Kidney capillary endothelial cell (primary cell): ENCODE data around the gene SLC35F1.
"Not testable (repeated sequence)": the region's sequence is repeated elsewhere in the genome, so short reads cannot be mapped to it uniquely, and the experiment has no call there.

Experiments used
- DNase-seq: peaks from one replicate; pipeline ENCODE4 v3.0.0-alpha.2; 2018; ENCODE audit warnings: low spot score

The SLC35F1 gene

DNA sequence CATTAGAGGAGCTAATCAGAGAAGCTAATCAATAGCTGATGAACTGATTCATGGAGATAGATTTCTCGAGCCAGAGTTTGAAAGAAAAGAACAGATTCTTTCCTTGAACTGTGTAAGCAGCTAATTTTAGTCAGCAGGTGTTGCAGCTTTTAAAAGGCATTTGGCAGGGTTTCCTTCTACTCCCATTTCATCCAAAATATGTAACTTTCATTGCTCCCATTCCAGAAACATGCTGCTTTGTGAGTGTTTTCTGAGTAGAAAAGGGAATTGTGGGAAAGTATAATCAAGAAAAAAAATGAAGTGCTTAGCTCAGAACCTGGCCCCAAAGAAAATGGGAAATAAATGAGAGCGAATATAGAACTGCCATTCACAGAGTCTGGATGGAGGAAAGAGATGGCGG lies 20.8 kb downstream of the SLC35F1 start:
- no peak for DNase-seq

- DNase-seq = no peak
Observed at GRCh38 chr6:117928833-117929232, 21.8 kb downstream of the SLC35F1 start.

GRCh38 chr6:117929501-117929900 lies 22.4 kb downstream of the SLC35F1 start:
- no peak for DNase-seq

- no peak for DNase-seq
Observed at GRCh38 chr6:117930645-117931044, 23.6 kb downstream of the SLC35F1 start.

- no peak for DNase-seq
Observed at GRCh38 chr6:117932001-117932400, 24.9 kb downstream of the SLC35F1 start.

DNA sequence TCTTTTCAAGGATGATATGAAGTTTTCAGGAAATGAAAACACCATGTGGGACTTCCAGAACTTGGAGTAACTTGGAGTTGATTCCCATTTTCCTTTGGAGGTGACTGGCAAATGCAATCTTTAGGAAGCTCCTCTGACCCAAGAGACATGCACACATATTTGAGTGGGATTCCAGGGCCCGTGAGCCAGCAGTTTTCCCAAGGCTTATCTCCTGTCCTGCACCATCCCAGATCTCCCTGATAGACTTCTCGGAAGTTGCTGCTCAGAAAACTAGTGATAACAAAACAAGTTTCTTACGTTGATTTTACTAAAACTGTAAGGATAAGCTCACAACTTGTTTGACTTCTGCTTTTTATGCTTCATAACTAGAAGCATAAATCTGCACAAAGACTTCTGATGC lies 25.6 kb downstream of the SLC35F1 start:
- DNase-seq = no peak

- no peak for DNase-seq
Observed at GRCh38 chr6:117933471-117933870, 26.4 kb downstream of the SLC35F1 start.

GRCh38 chr6:117938311-117938995 lies 31.4 kb downstream of the SLC35F1 start:
- no peak for DNase-seq

DNA sequence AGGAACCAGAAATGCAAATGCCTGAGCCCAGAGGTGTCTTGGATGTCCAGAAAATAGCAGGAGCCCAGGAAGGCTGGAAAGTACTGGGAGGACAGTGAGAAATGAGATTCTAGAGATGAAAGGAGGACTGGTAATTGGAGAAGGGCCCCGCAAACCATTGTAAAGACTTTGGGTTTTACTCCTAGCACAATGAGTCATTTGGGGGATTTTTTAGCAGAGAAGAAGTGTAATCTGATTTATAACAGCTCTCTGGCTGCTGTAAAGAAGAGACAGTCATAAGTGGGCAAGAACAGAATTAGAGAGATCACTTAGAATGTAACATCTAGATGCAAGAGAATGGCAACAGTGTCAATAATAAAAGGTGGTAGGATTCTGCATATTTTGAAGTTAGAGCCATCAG lies 40.2 kb downstream of the SLC35F1 start:
- no peak for DNase-seq

DNA sequence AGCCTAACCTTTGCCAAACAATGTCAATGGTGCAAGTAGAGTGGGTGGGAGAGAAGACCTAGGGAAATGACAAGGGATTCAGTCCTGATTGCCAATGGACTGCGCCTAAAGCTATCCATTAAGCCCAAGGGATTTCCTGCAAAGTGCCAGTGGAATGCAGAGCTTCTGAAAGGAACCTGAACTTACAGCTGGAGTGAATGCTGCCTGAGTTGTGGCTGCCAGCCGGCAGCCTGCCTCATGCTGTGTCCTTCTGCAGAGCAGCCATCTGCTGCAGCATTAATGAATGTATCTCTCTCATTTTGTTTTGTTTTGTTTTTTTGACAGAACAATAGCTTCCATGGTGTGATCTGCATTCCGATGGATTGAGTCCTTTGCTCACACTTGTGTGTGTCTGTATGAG lies 44.7 kb downstream of the SLC35F1 start:
- DNase-seq = no peak

DNA sequence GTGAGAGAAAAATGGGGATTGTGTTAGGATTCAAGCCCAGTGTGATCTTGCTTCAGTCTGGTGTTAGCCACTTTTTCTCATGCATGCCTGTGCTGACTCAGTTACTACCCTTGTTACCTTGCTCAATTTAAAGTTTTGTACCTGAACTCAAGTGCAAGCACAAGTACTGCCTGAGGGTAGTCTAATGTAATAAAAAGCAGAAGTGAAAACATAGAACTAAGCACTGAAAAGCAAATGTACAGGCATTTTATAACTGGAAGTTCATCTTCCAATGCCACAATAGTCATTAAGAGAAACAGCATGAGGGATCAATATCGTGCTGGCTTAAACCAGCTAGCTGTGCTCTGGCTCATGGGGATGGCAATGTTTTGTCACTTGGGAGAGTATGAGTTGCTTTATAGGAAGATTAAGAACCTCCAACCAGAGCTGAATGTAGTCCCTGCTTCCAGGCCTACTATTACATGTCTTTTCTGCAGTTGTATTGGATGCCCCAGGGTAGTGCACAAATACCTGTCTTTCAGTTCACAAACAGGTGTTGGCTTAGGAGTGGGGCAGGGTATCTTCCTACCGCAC lies 48.7 kb downstream of the SLC35F1 start:
- no peak for DNase-seq

DNA sequence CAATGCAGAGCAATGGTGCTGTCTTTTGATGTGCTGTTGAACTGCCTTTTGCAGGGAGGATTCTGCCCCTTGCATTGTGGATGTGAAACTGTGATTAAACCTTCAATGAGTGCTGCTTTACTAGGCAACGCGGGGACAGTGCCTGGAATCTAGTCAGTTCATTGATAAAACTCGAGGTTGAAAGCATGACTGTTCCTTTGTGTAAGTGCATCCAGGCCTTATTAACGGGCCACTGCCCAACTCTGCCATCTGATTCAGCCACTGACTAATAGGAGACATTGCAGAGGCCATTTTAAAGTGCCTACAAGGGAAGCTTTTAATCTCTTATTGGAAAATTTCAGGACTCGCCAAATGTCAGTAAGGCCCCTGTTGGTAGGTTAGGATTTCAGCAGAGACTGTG lies 49.3 kb downstream of the SLC35F1 start:
- DNase-seq = no peak

DNA sequence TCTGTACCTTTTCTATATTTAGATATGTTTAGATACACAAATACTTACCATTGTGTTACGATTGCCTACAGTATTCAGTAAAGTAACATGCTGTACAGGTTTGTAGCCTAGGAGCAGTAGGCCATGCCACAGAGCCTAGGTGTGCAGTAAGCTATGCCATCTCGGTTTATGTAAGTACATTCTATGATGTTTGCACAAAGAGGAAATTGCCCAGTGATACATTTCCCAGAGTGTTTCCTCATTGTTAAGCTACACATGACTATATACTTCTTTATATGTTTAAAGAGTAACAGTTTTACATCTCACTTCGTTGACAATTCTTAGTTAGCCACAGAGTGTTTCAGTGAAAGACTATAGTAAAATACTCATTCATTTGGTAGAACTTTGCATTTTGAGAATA lies 51.5 kb downstream of the SLC35F1 start:
- no peak for DNase-seq

DNA sequence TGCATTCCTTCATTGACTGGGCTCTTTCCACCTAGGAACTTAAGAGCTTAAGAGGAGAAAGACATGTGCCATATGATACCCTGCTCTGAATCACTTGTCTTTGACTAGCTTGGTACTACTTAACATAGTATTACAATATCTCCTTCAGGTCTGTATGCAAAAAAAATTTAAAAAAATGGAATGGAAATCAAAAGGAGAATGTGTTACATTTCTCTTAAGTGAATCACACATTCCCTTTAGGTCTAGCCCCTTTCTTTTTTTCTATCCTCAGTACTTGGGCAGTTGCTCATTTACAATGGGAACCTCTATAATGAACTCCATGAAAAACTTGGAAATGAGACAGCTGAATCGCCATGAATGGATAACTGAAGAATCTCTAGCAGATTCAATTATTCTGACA lies 53.8 kb downstream of the SLC35F1 start:
- no peak for DNase-seq

- no peak for DNase-seq
Observed at GRCh38 chr6:117961301-117961700, 54.2 kb downstream of the SLC35F1 start.

GRCh38 chr6:117965763-117966162 lies 58.7 kb downstream of the SLC35F1 start:
- DNase-seq = not testable (repeated sequence)

- DNase-seq = no peak
Observed at GRCh38 chr6:117971637-117972036, 64.6 kb downstream of the SLC35F1 start.

GRCh38 chr6:117974914-117975627 lies 68.0 kb downstream of the SLC35F1 start:
- no peak for DNase-seq

DNA sequence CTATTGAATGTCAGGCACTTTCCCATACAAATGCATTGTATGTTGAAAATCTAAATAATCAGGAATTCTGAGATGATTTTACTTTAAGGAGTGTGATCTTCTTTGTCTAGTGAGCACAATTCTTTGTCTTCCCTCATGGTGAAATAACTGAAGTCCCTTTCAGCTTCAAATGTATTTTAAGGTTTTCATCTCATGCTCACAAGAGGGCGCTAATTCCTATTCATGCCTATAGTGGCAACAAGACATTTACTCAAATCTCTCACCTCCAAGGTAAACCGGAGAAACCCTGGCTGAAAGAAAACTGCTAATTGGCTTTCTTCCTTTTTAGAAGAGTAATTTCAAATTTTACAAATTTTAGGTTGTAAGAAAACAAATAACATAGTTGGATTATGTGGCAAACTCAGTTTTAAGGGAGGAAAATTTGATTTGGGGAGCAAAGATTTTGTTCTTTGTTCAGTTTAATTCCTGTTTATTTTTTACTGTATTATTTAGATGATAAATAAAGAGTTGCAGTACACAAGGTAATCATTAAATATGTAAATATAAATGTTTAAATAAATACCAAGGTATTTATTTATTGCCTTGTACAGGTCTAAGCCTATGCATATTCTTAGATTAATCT lies 69.1 kb downstream of the SLC35F1 start:
- peak; percentile 50 for DNase-seq

- no peak for DNase-seq
Observed at GRCh38 chr6:117985916-117986315, 78.9 kb downstream of the SLC35F1 start.

DNA sequence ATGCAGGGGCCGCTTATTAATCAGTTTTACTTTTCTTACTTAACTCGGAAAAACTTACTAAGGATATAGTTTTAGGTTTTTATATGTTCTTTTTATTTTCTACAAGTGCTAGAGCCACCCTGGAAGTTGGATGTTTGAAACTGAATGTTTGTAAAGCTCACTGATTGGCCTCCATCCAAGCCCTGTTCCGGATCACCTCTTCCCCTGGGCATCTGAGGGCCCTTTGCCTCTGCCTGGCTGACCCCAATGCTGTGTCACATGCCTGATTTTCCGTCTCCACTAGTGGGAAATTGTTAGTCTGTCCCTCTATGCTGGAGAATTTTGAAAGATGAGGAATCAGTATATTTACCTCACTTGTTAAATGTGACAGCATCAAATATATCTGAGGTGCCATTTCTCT lies 79.3 kb downstream of the SLC35F1 start:
- DNase-seq = no peak

GRCh38 chr6:117989086-117989485 lies 82.0 kb downstream of the SLC35F1 start:
- DNase-seq = no peak

DNA sequence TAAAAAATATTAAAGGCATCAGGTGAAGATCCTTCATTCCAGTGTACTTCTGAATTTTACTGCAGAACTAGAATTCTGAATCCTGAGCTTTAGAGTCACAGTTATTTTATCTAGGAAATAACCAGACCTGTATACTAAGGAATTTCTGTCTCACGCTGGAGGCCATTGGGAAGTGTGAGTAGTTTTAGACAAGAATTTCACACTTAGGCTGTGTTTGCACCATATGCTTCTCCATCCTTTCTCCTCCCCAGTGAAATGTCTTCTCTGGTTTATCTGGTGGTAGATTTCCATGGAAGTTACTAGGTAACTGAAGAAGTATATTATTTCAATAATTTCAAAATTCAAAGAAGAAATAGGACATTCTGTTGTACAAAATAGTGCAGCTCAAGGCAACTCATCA lies 83.1 kb downstream of the SLC35F1 start:
- DNase-seq = no peak
